Measurements from ENCODE around the gene ZNF423. TPM values are rescaled to one million over a fixed set of nuclear protein-coding genes. Genes with fewer than 3 reads are reported as not detected.

The ZNF423 gene
- total RNA-seq, 3 donors from 2014 or later (not counting 1 experiment from before 2014, with no cell fraction given): not detected

DNA sequence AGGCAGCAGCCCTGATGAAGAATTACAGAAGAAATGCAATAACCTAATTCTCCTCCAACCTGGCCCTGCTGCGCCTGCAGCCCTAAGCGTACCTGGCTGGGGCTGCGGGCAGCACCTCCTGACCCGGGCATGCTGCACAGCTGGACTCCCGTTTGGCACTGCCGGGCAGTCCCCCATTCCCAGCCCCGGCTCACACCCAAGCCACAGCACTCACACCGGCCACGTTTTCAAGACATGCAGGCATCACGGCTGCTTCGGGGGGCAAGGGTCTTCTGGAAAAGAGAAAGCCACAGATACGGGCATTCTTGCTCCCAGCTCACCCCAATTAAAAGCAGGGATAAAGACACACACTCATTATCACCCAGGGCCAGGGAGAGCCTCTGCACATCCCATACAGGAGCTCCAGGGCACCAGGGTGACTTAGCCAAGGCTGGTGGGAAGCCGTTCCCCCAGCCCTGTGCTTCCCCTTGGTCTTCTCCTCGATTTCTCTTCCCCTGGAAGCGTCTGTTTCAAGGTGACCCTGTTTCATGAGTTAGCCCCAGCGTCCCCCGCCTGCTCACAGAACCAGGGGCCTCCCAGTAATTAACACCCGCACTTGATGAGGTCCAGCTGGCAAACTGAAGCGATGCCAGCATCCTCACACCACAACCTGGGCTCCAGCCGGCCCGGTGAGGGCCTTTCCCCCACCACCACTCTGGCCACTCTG is 265.6 kb downstream of the ZNF423 start:
- Mint-ChIP-seq H3K9me3 (no peaks in the 10 kb centered on the region), H3K36me3 (no peaks in the 10 kb centered on the region), H3K27me3 (ENCODE audit: low read depth in 2 of 2) (peaks cover 0 to 9% of the 10 kb centered on the region in 2 donors), H3K4me3 (no peak overlapping the region), H3K27ac (no peak overlapping the region), H3K4me1 (no peaks in the 10 kb centered on the region)
- DNase-seq: no peak
- TF ChIP-seq, protein P1, sequence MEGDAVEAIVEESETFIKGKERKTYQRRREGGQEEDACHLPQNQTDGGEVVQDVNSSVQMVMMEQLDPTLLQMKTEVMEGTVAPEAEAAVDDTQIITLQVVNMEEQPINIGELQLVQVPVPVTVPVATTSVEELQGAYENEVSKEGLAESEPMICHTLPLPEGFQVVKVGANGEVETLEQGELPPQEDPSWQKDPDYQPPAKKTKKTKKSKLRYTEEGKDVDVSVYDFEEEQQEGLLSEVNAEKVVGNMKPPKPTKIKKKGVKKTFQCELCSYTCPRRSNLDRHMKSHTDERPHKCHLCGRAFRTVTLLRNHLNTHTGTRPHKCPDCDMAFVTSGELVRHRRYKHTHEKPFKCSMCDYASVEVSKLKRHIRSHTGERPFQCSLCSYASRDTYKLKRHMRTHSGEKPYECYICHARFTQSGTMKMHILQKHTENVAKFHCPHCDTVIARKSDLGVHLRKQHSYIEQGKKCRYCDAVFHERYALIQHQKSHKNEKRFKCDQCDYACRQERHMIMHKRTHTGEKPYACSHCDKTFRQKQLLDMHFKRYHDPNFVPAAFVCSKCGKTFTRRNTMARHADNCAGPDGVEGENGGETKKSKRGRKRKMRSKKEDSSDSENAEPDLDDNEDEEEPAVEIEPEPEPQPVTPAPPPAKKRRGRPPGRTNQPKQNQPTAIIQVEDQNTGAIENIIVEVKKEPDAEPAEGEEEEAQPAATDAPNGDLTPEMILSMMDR (IDR thresholded peaks at IDR 0.05): no peak
- Histone ChIP-seq H3K27ac (ENCODE audit: low read length) (no peak overlapping the region), H3K4me3 (ENCODE audit: low read length) (no peak overlapping the region), H3K4me1 (ENCODE audit: control insufficient read depth, insufficient read depth, low read length) (no peaks in the 10 kb centered on the region), H3K9me3 (ENCODE audit: control insufficient read depth, insufficient read depth, low read length) (no peaks in the 10 kb centered on the region), H3K27me3 (ENCODE audit: control insufficient read depth, insufficient read depth, low read length) (no peaks in the 10 kb centered on the region), H3K36me3 (ENCODE audit: control insufficient read depth, insufficient read depth, low read length) (no peaks in the 10 kb centered on the region)
- WGBS (ENCODE audit: insufficient coverage): 90% methylated on average over 20 of the region's 21 CpGs
- no peak for ATAC-seq
- intact Hi-C loops (cut with micrococcal nuclease): no loop called here

DNA sequence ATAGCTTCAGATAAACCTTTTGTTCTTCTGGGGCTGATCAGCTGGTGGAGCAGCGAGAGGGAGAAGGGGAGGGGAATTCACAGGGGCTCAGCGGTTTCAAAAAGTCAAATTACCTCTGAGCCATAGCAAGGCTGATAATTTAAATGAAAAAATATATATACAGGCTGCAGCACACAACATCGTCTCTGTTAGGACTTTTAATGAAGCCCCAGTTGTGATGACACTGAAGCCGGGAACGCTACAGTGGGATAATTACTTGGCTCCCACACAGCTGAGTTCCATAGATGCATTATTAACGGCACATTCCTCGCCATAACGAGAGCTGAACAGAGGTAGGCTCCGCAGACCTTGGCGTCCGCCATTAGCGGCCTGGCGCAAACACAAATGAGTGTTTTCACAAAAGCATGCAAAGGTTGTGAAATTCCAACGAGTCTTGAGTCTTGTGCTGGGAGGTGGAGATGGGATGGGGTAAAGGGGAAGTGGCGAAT is 266.3 kb downstream of the ZNF423 start:
- H3K36me3 Mint-ChIP-seq: no peaks in the 10 kb centered on the region

DNA sequence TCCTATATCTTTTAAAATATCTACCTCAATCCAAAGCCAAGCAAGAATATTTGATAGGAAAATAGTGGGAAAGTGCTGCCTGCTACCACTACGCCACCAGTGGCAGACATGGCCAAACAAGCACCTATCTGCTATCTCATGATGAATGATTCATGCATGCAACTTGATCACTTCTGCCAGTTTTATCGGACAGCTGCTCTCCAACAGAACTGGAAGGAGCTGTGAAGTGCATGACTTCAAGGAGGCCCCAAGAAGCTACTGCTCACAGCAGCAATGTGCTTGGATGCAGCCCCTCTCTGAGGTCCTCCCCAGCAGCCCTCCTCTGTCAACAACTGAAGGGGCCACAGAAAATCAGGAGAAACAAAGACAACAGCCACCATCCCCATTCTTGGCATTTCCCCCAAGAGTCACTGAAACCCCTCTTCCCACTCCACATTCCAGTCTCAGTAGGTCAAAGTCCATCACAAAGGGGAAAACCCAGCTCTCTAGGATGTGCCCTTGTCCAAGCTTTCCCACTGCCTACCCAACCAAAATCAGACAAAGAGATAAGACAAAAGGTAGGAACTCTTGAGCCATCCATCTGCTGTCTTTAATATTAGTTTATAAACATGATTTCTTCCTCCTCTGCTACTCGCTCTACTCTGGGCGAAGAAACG is 267.1 kb downstream of the ZNF423 start:
- H3K4me1 ChIP-seq (ENCODE audit: control insufficient read depth, insufficient read depth, low read length): no peaks in the 10 kb centered on the region
- DNase-seq: no peak
- H3K36me3 ChIP-seq (ENCODE audit: control insufficient read depth, insufficient read depth, low read length): no peaks in the 10 kb centered on the region
- H3K9me3 Mint-ChIP-seq: no peaks in the 10 kb centered on the region
- peaks cover 0 to 3% of the 10 kb centered on the region in 2 donors for H3K27me3 Mint-ChIP-seq (ENCODE audit: low read depth in 2 of 2)
- H3K36me3 Mint-ChIP-seq: no peaks in the 10 kb centered on the region
- no peaks in the 10 kb centered on the region for H3K27me3 ChIP-seq (ENCODE audit: control insufficient read depth, insufficient read depth, low read length)
- no peak overlapping the region for H3K4me3 ChIP-seq (ENCODE audit: low read length)
- WGBS (ENCODE audit: insufficient coverage): 90% methylated on average over 5 of the region's 5 CpGs
- no peak overlapping the region for H3K4me3 Mint-ChIP-seq
- TF ChIP-seq, protein P1 (IDR thresholded peaks at IDR 0.05): no peak
- no peak for ATAC-seq
- H3K27ac Mint-ChIP-seq: no peak overlapping the region
- no peaks in the 10 kb centered on the region for H3K9me3 ChIP-seq (ENCODE audit: control insufficient read depth, insufficient read depth, low read length)
- no peak overlapping the region for H3K27ac ChIP-seq (ENCODE audit: low read length)
- intact Hi-C loops (cut with micrococcal nuclease): no loop called here
- no peaks in the 10 kb centered on the region for H3K4me1 Mint-ChIP-seq

More for the DNA sequence above, 266.3 kb downstream of the ZNF423 start:
- H3K27ac ChIP-seq (ENCODE audit: low read length): no peak overlapping the region
- no peaks in the 10 kb centered on the region for H3K9me3 Mint-ChIP-seq
- no peak overlapping the region for H3K4me3 Mint-ChIP-seq
- no peaks in the 10 kb centered on the region for H3K4me1 ChIP-seq (ENCODE audit: control insufficient read depth, insufficient read depth, low read length)
- no peaks in the 10 kb centered on the region for H3K9me3 ChIP-seq (ENCODE audit: control insufficient read depth, insufficient read depth, low read length)
- H3K27ac Mint-ChIP-seq: no peak overlapping the region
- no peaks in the 10 kb centered on the region for H3K36me3 ChIP-seq (ENCODE audit: control insufficient read depth, insufficient read depth, low read length)
- WGBS (ENCODE audit: insufficient coverage): 96% methylated on average over 12 of the region's 15 CpGs
- no peaks in the 10 kb centered on the region for H3K4me1 Mint-ChIP-seq
- DNase-seq (no peak), ATAC-seq (no peak)
- intact Hi-C loops (cut with micrococcal nuclease): no loop called here
- H3K27me3 Mint-ChIP-seq (ENCODE audit: low read depth in 2 of 2): peaks cover 0 to 8% of the 10 kb centered on the region in 2 donors
- TF ChIP-seq, protein P1 (IDR thresholded peaks at IDR 0.05): no peak
- H3K27me3 ChIP-seq (ENCODE audit: control insufficient read depth, insufficient read depth, low read length): no peaks in the 10 kb centered on the region
- H3K4me3 ChIP-seq (ENCODE audit: low read length): no peak overlapping the region
